Vagina (tissue), 2 donors: Measurements from ENCODE around the gene GLB1L2. TPM values are rescaled to one million over a fixed set of nuclear protein-coding genes. Genes with fewer than 3 reads are reported as not detected.
"Not testable (repeated sequence)": the region's sequence is repeated elsewhere in the genome, so short reads cannot be mapped to it uniquely, and the experiment has no call there.

ENCODE experiments used
- DNase-seq, 2 donors: peaks; one replicate each; pipeline ENCODE4 v3.0.0-alpha.2; 2017; ENCODE audit errors: extremely low spot score in 2 of 2
- H3K27ac ChIP-seq: fragments of 200-600 bp; sonication (generic); one replicate; pipeline ENCODE4 v1.5.1; 2019
- H3K27me3 ChIP-seq: fragments of 200-600 bp; sonication (generic); one replicate; pipeline ENCODE4 v1.5.1; 2019
- H3K36me3 ChIP-seq, 2 donors: fragments of 200-600 bp; sonication (generic); one replicate each; pipeline ENCODE4 v1.5.1; 2017 to 2019
- H3K4me1 ChIP-seq: fragments of 200-600 bp; sonication (generic); one replicate; pipeline ENCODE4 v1.5.1; 2019
- H3K4me3 ChIP-seq, 2 donors: fragments of 200-600 bp; sonication (generic); 1 replicate in 1 of 2; 2 replicates in 1 of 2; pipeline ENCODE4 v1.5.1; 2016 to 2019
- H3K9me3 ChIP-seq: fragments of 200-600 bp; sonication (generic); one replicate; pipeline ENCODE4 v1.5.1; 2019
- CTCF ChIP-seq, 3 experiments: fragments of 450-650 bp in 2 of 3; fragments of 200-600 bp in 1 of 3; sonication (generic) in 1 of 3; IDR thresholded peaks; one replicate each; pipeline ENCODE4 v1.5.1; 2017 to 2019; ENCODE audit warnings: antibody characterized with exemption in 3 of 3, mild to moderate bottlenecking in 2 of 3, moderate library complexity in 2 of 3
- POLR2A ChIP-seq, 2 donors: fragments of 450-650 bp; IDR thresholded peaks; one replicate each; pipeline ENCODE4 v1.6.1; 2017; ENCODE audit warnings: antibody characterized with exemption in 2 of 2, mild to moderate bottlenecking in 2 of 2, moderate library complexity in 2 of 2
- POLR2AphosphoS5 ChIP-seq, 2 donors: sonication (generic); formaldehyde crosslinking; IDR thresholded peaks; one replicate each; pipeline ENCODE4 v1.9.0; 2017; ENCODE audit warnings: antibody characterized with exemption in 2 of 2, mild to moderate bottlenecking in 2 of 2, low read depth in 1 of 2; ENCODE audit not compliant: insufficient read depth in 1 of 2
- intact Hi-C: fragments of 100-400 bp; cut with DNase I; formaldehyde crosslinking; loops from one replicate; pipeline ENCODE4 v1.15.1; 2023
- total RNA-seq: library from RNA; depleted of rRNA; stranded (reverse); fragments of >200 nt; gene quantifications from one replicate; pipeline ENCODE4 v1.2.3, GENCODE V29; 2016

The GLB1L2 gene
- total RNA-seq, 1 donor from 2014 or later = 2.0 TPM

- H3K27me3 ChIP-seq = no peaks in the 10 kb centered on the region
- TF ChIP-seq POLR2A (IDR thresholded peaks at IDR 0.05) (no peak), CTCF (IDR thresholded peaks at IDR 0.05) (no peak), POLR2AphosphoS5 (IDR thresholded peaks at IDR 0.05; ENCODE audit: insufficient read depth in 1 of 2, low read depth in 1 of 2) (no peak)
- DNase-seq = peak in 1 of 2 donors; percentile 72
- H3K9me3 ChIP-seq = no peaks in the 10 kb centered on the region
- no peak overlapping the region for H3K4me3 ChIP-seq
- no peak overlapping the region for H3K27ac ChIP-seq
- no peaks in the 10 kb centered on the region for H3K4me1 ChIP-seq
- H3K36me3 ChIP-seq = no peaks in the 10 kb centered on the region
- intact Hi-C loops = no loop called here
Measured at GRCh38 chr11:134340354-134340964, 8.7 kb downstream of the GLB1L2 start.

DNA sequence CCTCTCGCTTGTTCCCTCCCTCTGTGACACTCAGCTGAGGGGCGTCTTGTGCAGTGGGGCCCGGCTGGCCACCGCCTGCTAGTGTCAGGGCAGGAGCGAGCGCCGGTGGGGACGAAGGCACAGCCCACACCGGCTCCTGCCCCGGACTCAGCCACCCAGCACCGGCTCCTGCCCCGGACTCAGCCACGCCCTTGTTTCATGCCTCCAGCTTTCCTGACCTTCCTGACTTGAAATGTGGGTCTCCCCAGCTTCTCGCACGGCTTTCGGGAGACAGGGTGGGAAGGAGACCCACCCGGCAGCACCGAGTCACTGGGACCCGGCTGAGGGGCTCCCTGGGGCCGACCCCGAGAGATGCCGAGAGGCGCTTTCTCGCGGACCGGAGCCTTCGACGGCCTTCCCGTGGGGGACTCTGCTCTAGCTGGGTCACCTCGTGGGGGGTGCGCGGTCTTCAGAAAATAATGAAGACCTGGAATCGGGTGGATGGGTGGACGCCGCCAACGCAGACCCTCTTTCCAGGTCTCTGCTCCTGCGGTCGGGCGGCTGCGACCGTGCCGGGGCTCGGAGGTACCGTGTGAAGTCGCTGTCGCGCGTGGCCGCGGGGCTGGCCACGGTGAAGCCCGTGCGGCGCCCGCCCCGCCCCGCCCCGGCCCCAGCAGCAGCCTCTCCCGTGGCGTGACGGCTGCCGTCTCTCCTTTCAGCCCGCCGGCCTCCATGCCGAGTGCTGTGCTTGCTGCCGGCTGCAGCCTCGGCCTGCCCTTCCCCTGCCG is 10.2 kb downstream of the GLB1L2 start:
- peak; percentile 49 to 89 for DNase-seq
- Histone ChIP-seq H3K27me3 (no peaks in the 10 kb centered on the region), H3K36me3 (no peaks in the 10 kb centered on the region), H3K9me3 (no peaks in the 10 kb centered on the region), H3K4me1 (no peaks in the 10 kb centered on the region), H3K4me3 (no peak overlapping the region), H3K27ac (no peak overlapping the region)
- intact Hi-C loops = no loop called here
- TF ChIP-seq POLR2A (IDR thresholded peaks at IDR 0.05) (no peak), POLR2AphosphoS5 (IDR thresholded peaks at IDR 0.05; ENCODE audit: insufficient read depth in 1 of 2, low read depth in 1 of 2) (no peak), CTCF (IDR thresholded peaks at IDR 0.05) (no peak)

GRCh38 chr11:134342572-134343340 is 11.0 kb downstream of the GLB1L2 start:
- Histone ChIP-seq H3K9me3 (no peaks in the 10 kb centered on the region), H3K4me3 (no peak overlapping the region), H3K36me3 (no peaks in the 10 kb centered on the region), H3K4me1 (no peaks in the 10 kb centered on the region), H3K27me3 (no peaks in the 10 kb centered on the region), H3K27ac (no peak overlapping the region)
- intact Hi-C loops = no loop called here
- TF ChIP-seq POLR2AphosphoS5 (IDR thresholded peaks at IDR 0.05; ENCODE audit: insufficient read depth in 1 of 2, low read depth in 1 of 2) = no peak
- no peak for TF ChIP-seq POLR2A (IDR thresholded peaks at IDR 0.05)
- no peak for TF ChIP-seq CTCF (IDR thresholded peaks at IDR 0.05)
- peak; percentile 58 to 67 for DNase-seq

- TF ChIP-seq POLR2A (IDR thresholded peaks at IDR 0.05) (no peak), CTCF (IDR thresholded peaks at IDR 0.05) (no peak), POLR2AphosphoS5 (IDR thresholded peaks at IDR 0.05; ENCODE audit: insufficient read depth in 1 of 2, low read depth in 1 of 2) (no peak)
- intact Hi-C loops = no loop called here
- no peaks in the 10 kb centered on the region for H3K27me3 ChIP-seq
- H3K27ac ChIP-seq = no peak overlapping the region
- H3K9me3 ChIP-seq = no peaks in the 10 kb centered on the region
- H3K4me3 ChIP-seq = no peak overlapping the region
- H3K36me3 ChIP-seq = no peaks in the 10 kb centered on the region
- peak; percentile 55 to 75 for DNase-seq
- no peaks in the 10 kb centered on the region for H3K4me1 ChIP-seq
Measured at GRCh38 chr11:134343646-134344045, 11.9 kb downstream of the GLB1L2 start.

DNA sequence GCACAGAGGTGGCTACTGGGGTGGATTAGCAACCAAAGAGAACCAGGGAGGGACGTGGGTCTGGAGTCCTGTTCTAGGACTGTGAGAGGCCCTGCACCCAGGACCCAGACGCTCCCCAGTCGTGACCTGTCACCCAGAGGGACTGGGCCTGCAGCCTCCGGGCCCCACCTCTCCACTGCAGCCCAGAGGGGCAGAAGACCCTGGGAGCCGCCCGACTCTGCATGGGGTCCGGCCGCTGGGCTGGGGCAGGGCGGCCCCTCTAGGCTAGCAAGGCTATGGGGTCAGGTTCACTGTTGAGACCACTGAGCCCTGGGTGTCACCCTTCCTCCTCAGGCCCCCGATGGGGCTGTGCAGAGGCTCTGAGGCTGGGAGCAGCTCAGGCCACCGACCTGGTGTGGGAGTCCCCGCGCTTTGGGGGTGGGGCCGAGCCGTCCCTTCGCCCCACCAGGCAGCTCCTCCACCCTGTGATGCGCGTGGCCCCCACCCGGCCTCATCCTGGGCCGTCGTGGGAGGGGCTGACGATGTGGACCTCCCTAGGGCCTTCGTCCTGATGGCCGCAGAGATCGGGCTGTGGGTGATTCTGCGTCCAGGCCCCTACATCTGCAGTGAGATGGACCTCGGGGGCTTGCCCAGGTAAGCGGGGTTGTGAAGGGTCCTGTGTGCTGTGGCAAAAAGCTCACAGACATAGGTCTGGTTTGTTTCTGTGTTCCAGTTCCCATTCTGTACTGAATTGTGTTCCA is 12.9 kb downstream of the GLB1L2 start:
- H3K4me3 ChIP-seq, H3K9me3 ChIP-seq, H3K4me1 ChIP-seq, intact Hi-C loops, H3K27ac ChIP-seq, H3K27me3 ChIP-seq, H3K36me3 ChIP-seq: not testable (repeated sequence)
- DNase-seq = peak in 1 of 2 donors; percentile 40
